ENCODE results near the gene TMOD1.
"Not testable (repeated sequence)": the region's sequence is repeated elsewhere in the genome, so short reads cannot be mapped to it uniquely, and the experiment has no call there.

The TMOD1 gene

GRCh38 chr9:97592126-97592525, 90.7 kb downstream of the TMOD1 start:
- no peak for DNase-seq (ENCODE audit: low read depth in 3 of 3, low spot score in 1 of 3)

DNA sequence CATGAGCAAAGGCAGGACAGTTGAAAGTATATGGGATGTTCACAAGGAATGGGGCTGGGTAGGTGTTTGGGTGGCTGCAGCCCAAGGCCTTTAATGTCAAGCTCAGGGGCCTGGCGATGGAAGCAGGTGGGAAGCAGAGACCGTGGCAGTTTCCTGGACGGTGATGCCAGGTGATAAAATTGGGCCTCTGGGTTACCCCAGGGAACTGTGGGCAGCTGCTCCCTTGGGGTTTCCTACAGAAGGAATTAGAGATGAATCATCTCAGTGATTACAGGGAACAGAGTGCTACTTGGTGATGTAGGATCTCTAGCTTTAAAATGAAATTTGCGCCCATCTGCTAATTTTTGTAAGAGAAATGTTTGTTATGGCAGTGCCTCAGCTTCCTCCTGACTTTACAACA, 92.5 kb downstream of the TMOD1 start:
- no peak for DNase-seq (ENCODE audit: low read depth in 3 of 3, low spot score in 1 of 3)

DNA sequence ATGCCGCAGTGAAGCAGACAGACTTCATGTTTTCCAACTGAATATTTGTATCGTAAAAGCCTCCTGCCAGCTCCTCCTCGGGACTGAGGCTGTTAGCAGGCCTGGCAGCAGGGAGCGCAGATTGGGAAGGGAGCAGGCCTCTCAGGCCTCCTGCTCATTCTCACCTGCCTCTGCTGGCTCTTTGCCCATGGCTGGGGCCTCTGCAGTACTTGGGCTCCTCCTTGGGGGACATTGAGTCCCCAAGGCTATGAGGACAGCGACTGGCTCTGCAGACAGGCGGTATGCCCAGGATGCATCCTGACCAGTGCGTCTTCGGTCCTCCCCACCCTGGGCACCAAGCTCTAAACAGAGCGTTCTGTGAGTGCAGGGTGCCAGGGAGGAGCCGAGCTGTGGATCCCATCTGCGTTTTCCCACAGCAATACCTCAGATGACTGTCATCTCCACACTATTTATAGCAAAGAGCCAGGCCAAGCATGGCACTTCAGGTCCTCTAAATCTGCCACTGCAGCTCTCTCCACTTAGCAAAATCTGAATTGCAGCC, 93.0 kb downstream of the TMOD1 start:
- no peak for DNase-seq (ENCODE audit: low read depth in 3 of 3, low spot score in 1 of 3)

DNA sequence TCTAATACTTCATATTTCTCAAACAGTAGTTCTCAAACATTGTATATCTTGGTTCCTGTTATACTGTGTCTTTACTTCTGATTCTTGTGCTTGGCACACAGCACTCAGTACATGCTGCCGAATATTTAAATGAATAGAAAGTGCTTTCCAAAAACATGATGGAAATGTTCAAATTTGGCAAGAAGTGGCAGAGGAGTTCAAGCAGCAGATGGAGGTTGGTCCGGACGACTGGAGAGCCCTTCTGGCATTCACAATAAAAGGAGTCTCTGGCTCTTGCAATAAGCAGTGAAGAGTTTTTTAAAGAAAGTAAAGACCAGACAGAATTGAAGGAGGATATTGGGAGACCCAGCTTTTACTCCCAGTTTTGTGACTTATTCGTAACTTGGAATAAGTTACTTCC, 95.4 kb downstream of the TMOD1 start:
- DNase-seq (ENCODE audit: low read depth in 3 of 3, low spot score in 1 of 3), result no peak

DNA sequence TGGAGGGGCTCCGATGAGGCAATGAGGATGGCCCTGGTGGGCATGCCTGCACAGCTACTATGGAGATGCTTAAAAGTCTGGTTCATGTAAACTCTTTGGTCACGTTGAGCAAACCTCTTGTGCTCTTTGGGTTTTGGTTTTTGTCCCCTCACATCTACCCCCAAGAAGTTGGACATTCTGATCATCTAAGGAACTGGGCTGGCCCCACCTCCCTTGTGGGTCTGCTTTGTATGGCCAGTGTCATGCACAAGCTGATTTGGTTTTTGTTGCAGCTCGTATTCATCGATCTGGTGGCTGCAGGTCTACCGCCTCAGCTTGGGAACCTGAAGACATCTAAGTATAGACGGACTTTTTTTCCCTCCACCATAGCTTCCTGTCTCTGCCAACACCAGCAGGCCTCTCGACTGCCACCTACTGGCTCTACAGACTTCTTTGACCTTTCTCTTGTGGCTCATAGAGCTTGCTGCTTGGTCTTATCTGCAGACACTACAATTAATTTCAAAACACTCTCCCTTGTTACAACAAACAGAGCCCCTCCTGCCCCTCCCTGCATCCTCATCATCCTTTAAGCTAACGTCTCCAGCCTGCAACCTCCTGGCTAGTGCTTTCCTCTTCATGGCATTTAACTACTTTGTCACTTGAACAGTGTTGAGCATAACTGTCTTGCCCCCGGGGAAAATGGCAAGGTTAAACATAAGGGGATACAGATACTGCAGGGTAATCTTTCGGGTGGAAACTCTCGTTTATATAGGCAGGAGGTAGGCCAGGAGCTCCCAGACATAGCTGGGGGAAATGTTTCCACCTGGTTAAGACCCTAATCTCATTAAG, 97.2 kb downstream of the TMOD1 start:
- DNase-seq (ENCODE audit: low read depth in 3 of 3, low spot score in 1 of 3), result peak; percentile 22 to 43 (median 33)

DNA sequence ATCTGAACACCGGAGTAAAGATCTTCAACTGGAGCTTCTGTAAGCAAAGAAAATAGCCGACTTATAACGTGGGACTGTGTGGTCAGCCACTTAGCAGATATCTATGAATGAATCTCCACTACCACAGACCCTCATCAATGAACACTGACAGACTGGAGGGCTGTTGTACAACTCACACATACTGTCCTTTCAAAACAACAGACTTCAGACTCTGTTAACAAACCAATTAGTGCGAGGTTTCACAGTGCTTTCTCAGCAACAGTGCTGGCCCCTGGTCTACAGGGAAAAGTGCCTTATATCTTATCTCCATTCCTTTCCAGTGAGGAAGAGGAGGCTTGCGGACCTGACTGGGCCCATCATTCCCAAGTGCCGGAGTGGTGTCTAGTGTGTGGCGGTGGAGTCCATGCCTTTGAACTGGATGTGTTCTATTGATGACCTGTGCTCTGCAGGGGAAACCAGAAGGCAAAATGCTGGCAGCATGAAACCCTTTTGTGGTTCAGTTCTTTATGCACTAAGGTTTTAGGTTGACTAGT, 97.9 kb downstream of the TMOD1 start:
- no peak for DNase-seq (ENCODE audit: low read depth in 3 of 3, low spot score in 1 of 3)

- DNase-seq (ENCODE audit: low read depth in 3 of 3, low spot score in 1 of 3), result no peak
Observed at GRCh38 chr9:97600531-97601227, 99.2 kb downstream of the TMOD1 start.

DNA sequence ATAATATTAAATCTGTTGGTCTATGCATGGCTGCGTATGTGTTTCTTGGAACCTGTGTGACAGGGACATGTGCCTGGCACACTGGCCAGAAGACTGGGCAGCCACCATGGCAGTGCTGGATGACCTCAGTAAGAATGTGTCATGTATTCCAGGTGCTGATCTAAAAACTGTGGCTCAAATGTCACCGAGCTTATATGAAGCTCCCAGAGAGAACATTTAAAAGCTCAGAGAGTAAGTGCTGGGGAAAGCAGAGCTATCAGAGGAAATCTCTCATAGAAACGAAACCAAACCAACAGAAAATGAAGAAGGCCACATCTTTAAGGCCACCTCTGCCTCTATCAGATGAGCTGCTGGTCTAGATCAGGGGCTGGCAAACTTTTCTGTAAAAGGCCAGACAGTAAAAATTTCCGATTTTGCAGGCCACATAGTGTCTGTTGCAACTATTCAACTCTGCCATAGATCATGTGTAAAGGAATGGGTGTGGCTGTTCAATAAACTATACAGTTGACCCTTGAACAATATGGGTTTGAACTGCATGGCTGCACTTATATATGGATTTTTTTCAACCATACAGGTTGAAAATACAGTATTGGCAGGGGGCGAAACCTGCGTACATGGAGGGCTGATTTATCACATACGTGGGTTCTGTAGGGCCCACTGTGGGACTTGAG, 99.9 kb downstream of the TMOD1 start:
- no peak for DNase-seq (ENCODE audit: low read depth in 3 of 3, low spot score in 1 of 3)

DNA sequence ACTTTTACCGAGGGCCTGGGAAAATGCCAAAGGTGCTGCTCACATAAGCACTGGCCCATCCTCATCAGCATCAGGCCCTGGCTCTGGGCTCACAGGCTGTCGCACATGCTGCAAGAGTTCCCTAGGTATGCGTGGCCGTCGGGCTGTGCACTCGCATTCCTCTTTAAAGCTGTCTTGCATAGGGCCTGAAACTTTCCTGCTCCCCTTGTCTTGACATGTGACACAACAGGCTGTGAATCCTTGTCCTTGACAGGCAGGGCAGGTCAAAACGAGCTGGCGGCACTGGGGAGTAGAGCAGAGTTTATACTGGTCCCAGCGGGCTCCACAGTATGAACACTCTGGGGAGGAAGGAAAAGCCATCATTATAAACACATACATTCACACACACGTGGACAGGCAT, 101.0 kb downstream of the TMOD1 start:
- no peak for DNase-seq (ENCODE audit: low read depth in 3 of 3, low spot score in 1 of 3)

GRCh38 chr9:97604901-97605645, 103.6 kb downstream of the TMOD1 start:
- no peak for DNase-seq (ENCODE audit: low read depth in 3 of 3, low spot score in 1 of 3)

DNA sequence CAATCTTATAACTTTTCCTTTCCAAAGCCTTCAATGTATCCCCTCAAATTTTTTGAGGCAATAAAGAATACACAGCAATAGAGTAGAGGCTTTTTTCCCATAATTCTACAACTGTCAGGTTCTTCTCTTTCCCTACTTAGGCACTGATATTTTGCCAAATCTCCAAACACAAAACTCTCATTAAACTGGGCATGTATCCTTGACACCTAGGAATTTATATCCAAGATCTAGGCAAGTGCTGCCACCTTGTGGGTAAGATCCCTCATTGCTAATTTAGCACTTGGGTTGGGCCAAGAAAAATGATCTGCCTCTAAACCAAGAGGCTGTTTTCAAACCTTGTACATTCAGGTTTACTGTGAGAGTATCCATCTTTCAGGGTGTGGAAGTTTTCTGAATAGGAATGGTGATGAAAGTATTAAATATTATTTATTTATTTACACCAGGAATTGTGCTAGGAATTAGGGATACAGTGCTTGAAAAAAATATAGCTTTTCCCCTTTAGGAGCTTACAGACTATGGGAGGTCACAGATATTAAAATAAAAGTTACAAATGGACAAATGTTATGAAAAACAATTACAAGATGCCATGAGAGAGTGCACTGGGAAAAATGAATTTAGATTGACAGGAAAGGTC, 114.1 kb downstream of the TMOD1 start:
- DNase-seq (ENCODE audit: low read depth in 3 of 3, low spot score in 1 of 3), result no peak

DNA sequence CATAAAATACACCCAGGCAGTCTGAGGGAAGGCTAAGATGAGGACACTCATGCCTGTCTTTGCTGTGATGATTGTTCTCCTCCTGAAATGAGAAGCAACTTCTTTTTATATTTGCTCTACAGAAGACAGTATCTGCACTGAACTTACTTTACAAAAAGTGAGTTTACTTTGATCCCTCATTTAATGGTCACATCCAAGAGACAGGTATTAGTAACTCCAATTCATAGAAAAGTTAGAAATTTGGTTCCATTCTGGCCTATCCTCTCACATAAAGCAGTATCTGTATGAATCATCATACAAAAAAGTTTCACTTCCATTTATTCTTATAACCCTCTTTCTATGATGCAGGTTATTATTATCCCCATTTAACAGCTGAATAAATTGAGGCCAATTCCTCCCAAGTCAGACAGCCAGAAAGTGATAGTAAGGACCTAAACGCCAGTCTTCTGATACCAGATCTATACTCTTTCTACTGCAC, 116.5 kb downstream of the TMOD1 start:
- DNase-seq (ENCODE audit: low read depth in 3 of 3, low spot score in 1 of 3), result no peak

GRCh38 chr9:97620063-97620462, 118.6 kb downstream of the TMOD1 start:
- DNase-seq (ENCODE audit: low read depth in 3 of 3, low spot score in 1 of 3), result not testable (repeated sequence)

DNA sequence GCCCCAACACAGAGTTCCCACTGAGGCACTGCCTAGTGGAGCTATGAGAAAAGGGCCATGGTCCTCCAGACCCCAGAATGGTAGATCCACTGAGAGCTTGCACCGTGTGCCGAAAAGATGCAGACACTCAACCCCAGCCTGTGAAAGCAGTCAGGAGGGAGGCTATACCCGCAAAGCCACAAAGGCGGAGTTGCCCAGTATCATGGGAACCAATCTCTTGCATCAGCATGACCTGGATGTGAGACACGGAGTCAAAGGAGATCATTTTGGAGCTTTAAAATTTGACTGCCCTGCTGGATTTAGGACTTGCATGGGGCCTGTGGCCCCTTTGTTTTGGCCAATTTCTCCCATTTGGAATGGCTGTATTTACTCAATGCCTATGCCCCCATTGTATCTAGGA, 121.0 kb downstream of the TMOD1 start:
- not testable (repeated sequence) for DNase-seq (ENCODE audit: low read depth in 3 of 3, low spot score in 1 of 3)

DNA sequence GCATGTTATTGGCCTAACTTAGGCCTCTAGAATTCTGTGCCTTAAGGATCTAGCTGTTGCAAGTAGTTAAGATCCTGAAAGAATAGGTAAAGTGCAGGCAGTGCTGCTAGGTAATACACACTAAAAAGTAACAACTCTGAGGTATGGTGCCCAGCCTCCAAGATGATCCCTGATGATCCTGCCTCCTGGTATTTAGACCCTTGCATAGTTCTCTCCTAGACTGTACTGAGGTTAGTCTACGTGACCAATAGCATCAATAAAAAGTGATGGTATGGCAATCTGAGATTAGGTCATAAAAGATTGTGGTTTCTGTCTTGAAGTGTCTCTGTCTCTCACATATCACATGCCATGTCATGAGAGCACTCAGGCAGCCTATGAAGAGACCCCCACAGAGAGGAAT, 122.5 kb downstream of the TMOD1 start:
- no peak for DNase-seq (ENCODE audit: low read depth in 3 of 3, low spot score in 1 of 3)

DNA sequence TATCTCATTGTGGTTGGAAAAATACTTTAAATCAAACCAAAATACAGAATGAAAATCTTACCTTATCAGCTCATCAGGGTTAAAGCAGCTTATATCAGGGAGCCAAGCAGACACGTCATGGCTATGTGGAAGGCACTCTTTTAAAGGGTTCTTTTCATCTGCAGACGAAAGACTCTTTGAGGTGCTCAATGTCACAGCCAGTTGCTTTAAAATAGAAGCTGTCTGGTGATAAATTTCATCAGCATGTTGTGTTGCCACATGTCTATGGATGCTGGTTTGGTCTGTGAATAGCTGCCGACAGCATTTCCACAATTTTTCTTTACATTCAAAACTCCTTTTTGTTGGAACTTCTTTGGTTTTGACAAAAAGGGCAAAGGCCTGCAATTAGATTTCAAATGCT, 124.2 kb downstream of the TMOD1 start:
- no peak for DNase-seq (ENCODE audit: low read depth in 3 of 3, low spot score in 1 of 3)

DNA sequence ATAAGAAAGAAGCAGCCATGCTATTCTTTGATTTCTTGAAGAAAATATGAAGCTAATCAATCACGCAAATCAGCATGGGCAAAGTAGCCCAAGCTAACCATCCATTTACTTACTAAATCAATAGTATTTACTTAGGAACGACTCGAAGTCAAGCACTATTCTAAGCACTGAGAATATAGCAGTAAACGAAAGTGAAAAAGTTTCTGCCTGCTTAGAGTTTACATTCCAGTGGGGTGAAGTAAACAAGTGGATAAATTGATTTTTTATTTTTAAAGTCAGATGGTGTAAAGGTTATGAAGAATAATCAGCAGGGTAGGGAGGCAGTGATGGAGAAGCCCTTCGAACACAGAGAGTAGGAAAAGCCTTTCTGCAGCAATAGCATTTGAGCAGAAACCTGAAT, 126.2 kb downstream of the TMOD1 start:
- DNase-seq (ENCODE audit: low read depth in 3 of 3, low spot score in 1 of 3), result no peak

DNA sequence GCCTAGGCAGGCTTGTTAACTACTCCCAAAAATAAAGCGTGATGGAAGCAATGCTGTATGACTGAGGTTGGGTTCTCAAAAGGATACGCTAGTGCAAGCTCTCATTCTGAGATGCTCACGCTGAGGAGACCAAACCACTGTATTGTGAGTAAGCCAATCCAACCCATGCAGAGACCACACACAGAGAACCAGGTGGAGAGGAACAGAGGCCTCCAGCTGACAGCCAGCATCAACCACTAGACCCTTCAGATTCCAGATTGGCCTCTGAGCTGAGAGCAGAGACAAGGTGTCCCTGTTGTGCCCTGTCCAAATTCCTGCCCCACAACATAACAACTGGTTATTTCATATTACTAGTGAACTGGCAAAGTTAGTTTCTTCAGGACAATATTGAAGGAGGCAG, 127.2 kb downstream of the TMOD1 start:
- no peak for DNase-seq (ENCODE audit: low read depth in 3 of 3, low spot score in 1 of 3)

GRCh38 chr9:97629156-97629555, 127.7 kb downstream of the TMOD1 start:
- no peak for DNase-seq (ENCODE audit: low read depth in 3 of 3, low spot score in 1 of 3)

DNA sequence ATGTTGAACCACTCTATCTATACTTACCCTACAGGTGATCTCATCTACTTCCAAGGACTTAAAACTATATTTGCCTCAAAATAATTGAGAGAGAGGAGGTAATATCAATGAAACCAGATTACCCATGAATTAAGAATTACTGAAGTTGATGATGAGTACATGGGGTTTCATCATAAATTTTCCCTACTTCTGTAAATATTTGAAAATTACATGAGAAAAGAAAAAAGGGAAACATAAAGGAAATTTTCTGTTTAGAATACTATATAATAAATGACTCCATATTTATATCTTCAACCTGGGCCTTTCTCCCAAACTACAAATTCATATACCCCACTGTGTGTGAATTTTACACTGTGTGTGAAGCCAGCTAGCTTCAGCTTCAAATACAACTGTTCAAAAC, 129.1 kb downstream of the TMOD1 start:
- no peak for DNase-seq (ENCODE audit: low read depth in 3 of 3, low spot score in 1 of 3)
